Activated CD4-positive, alpha-beta T cell treated with anti-CD3 and anti-CD28 coated beads for 36 hours (primary cell): ENCODE measurements around the gene UBE2I. TPM values are rescaled to one million over a fixed set of nuclear protein-coding genes. Genes with fewer than 3 reads are reported as not detected.

Experiments
- ATAC-seq: fragments of 200-7000 bp; cut with Tn5 transposase; one replicate; pipeline ENCODE4 v1.10.0; 2021; ENCODE audit warnings: mild to moderate bottlenecking, moderate library complexity
- CTCF ChIA-PET: fragments of 350-600 bp; sonication (Branson Sonifier 250); formaldehyde crosslinking; loops from one replicate; lab custom pipeline; 2021; ENCODE audit warnings: antibody characterized with exemption; lab: Charles Lee
- POLR2A ChIA-PET: fragments of 350-600 bp; sonication (Branson Sonifier 250); formaldehyde crosslinking; loops from one replicate; lab custom pipeline; 2021; ENCODE audit warnings: antibody characterized with exemption, inconsistent platforms; lab: Charles Lee
- DNase-seq: peaks from one replicate; pipeline ENCODE4 v3.0.0-alpha.2; 2020
- H3K27ac Mint-ChIP-seq: one replicate; pipeline ENCODE4 v1.8.0; 2021; ENCODE audit warnings: mixed read lengths
- H3K27me3 Mint-ChIP-seq: one replicate; pipeline ENCODE4 v1.8.0; 2021; ENCODE audit warnings: mixed read lengths
- H3K36me3 Mint-ChIP-seq: one replicate; pipeline ENCODE4 v1.8.0; 2021; ENCODE audit warnings: low read depth, mixed read lengths
- H3K4me1 Mint-ChIP-seq: one replicate; pipeline ENCODE4 v1.8.0; 2021; ENCODE audit warnings: mixed read lengths
- H3K4me3 Mint-ChIP-seq: one replicate; pipeline ENCODE4 v1.8.0; 2021; ENCODE audit warnings: mild to moderate bottlenecking, moderate library complexity, mixed read lengths
- H3K9me3 Mint-ChIP-seq: one replicate; pipeline ENCODE4 v1.8.0; 2021; ENCODE audit warnings: low read depth, mixed read lengths
- intact Hi-C, 2 experiments: fragments of 100-400 bp; cut with DNase I in 1 of 2; cut with micrococcal nuclease in 1 of 2; formaldehyde crosslinking; loops; one replicate each; pipeline versions ENCODE4 v1.14.2 to v1.15.1; 2022 to 2024; cut with DNase I, micrococcal nuclease
- total RNA-seq, 2 experiments: library from RNA; stranded (reverse); gene quantifications; one replicate each; pipeline ENCODE4 v1.2.3, GENCODE V29; 2021

UBE2I gene
- total RNA-seq: 100 to 1,000 TPM; 251 to 358 TPM

DNA sequence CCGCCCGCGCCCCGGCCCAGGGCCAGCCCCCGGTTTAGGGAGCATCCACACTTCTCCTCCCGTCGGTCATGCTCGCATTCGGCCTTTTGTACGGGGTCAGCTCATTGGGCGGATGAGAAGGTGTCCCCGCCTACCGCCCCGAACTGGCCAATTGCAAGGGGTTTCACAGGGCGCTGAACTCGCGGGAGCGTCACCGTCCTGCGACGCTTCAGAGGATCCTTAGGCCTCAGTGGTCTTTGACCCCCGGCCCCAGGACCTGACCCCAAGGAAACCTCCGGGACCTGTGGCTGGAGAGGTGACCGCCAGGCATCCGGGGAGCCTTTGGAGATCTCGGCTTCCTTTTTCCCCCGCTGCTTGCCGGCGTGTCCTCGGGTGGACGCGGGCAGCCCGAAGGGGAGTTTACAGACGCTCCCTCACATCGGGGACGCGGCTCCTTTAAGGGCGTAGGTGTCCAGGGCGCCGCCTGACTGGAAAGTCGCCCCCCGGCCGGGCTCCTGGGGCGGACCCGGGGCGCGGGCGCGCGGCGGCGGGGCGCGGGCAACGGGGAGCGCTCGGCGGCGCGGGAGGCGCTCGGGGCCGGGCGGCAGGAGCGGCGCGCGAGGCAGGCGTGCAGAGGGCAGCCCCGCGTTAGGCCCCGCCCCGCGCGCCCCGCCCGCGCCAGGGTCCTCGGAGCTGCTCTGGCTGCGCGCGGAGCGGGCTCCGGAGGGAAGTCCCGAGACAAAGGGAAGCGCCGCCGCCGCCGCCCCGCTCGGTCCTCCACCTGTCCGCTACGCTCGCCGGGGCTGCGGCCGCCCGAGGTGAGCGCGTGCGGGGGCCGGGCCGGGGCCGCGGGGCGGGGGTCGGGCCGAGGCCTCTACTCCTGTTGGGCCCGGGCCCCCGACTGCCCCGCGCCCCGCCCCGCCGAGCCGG lies at the start of gene UBE2I:
UBE2I (plus strand) TSS at position 660 of the 909 bp plus-strand sequence. CDS start 4,395 bp downstream, outside the sequence.
- CTCF ChIA-PET: no interaction called here
- intact Hi-C loops: loop anchor here (1.0 to 10.0 kb wide), 25 partner anchors 34 to 1363 kb away; partner anchors contain the start of genes UQCC4 (in 2 of the 2), CACNA1H (in 1 of the 2), CAPN15 (in 1 of the 2) and CLCN7 (in 1 of the 2)
- H3K36me3 Mint-ChIP-seq: peaks cover 18% of the 10 kb centered on the region
- peak; percentile 98 for DNase-seq
- H3K4me1 Mint-ChIP-seq: peaks cover 47% of the 10 kb centered on the region
- H3K9me3 Mint-ChIP-seq: no peaks in the 10 kb centered on the region
- no peaks in the 10 kb centered on the region for H3K27me3 Mint-ChIP-seq
- ATAC-seq: peak; percentile 67
- H3K4me3 Mint-ChIP-seq: peak within 1 kb of the TSS; percentile 97
- POLR2A ChIA-PET: interaction anchor here (0.6 to 1.6 kb wide), 5 partner anchors 8 to 655 kb away, joined by 3 to 6 read pairs (median 3); partner anchors contain the start of genes RPS2 and UQCC4
- peak within 1 kb of the TSS; percentile 99 for H3K27ac Mint-ChIP-seq

DNA sequence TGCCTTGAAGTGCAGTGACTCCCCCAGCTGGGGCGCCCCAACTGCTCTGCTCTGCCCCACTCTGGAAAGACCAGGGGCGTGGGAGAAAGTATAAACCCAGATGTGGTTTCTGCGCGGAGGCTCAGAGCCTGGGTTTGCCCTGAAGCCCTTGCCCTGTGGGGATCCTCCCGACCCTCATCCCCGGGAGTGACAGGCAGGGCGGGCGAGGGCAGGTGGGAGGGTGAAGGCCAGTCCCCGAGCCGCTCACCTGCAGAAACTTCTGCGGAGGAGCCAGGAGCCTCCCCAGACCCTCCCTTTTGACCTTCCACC lies 49.7 kb upstream of the UBE2I start:
- CTCF ChIA-PET: no interaction called here

DNA sequence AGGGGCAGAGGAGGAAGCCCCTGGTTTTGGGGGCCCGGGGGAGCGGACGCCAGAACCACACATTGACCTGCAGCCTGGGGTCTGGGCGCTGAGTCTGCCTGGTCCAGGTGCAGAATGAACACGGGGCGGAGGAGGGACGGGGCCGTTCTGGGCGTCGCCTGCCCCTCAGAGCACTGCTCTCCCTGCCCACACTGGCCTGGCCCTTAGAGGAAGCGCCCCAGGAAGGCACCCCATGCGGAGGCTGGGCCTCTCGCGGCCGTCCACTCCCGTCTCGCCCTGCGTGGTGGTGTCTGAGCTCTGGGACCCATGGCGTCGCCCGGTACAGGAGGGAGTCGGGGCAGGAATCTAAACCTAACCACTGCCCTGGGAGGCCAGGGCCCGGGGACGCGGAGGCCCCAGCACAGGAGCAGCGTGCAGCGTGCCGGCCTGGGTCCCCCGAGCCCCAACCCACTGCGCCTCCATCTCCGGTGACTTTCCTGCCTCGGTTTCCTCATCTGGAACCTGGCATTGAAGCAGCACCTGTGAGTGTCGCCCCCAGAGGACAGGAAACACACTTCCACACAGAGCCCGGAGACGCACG lies 49.2 kb upstream of the UBE2I start:
- Mint-ChIP-seq H3K36me3 (no peaks in the 10 kb centered on the region), H3K4me1 (peaks cover 5% of the 10 kb centered on the region), H3K9me3 (peaks cover 8% of the 10 kb centered on the region), H3K4me3 (no peak overlapping the region), H3K27ac (no peak overlapping the region), H3K27me3 (peaks cover 19% of the 10 kb centered on the region)
- CTCF ChIA-PET: no interaction called here
- intact Hi-C loops: no loop called here
- DNase-seq: no peak
- no peak for ATAC-seq
- POLR2A ChIA-PET: no interaction called here

More for the DNA sequence above, 49.7 kb upstream of the UBE2I start:
- Mint-ChIP-seq H3K9me3 (peaks cover 6% of the 10 kb centered on the region), H3K27ac (no peak overlapping the region), H3K4me3 (no peak overlapping the region), H3K27me3 (peaks cover 19% of the 10 kb centered on the region), H3K4me1 (peaks cover 5% of the 10 kb centered on the region), H3K36me3 (no peaks in the 10 kb centered on the region)
- DNase-seq (no peak), ATAC-seq (no peak)
- POLR2A ChIA-PET: no interaction called here
- intact Hi-C loops: no loop called here

DNA sequence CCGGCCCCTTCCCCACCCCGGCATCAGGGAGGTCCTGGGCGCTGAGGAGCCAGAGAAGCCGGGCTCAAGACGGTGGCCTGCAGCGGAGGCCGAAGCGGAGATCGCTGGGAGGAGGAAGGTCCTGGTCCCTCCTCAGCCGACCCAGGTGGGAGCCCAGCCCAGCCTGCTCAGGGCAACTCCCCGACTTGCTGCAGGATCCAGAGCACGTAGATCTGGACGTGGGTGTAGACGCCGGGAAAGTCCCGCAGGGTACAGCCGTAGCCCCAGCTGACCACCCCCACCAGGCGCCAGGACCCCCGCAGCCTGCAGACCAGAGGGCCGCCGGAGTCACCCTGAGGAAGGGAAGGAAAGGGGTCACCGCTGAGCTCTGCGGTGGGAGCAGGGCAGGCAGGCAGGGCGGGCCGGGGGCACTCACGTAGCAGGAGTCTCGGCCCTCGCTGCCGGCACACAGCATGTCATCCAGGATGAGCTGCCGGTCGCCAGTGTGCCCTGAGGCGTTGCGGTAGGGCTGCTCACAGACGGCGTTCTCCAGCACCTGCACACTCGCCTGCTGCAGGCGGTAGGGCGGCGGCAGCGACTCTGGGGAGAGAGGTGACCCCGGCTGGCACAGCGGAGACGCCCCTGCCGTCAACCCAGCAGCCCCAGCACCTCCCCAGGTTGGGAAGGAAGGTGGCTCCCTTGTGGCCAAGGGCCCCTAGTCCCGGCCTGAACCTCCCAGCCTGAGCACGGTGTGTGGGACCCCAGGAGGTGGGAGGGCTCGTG lies 48.1 kb upstream of the UBE2I start:
- intact Hi-C loops: no loop called here
- CTCF ChIA-PET: no interaction called here
- DNase-seq: peak; percentile 42
- POLR2A ChIA-PET: no interaction called here
- Mint-ChIP-seq H3K27ac (no peak overlapping the region), H3K27me3 (peaks cover 19% of the 10 kb centered on the region), H3K9me3 (peaks cover 8% of the 10 kb centered on the region), H3K4me3 (no peak overlapping the region), H3K36me3 (no peaks in the 10 kb centered on the region), H3K4me1 (peaks cover 5% of the 10 kb centered on the region)
- ATAC-seq: peak; percentile 51

DNA sequence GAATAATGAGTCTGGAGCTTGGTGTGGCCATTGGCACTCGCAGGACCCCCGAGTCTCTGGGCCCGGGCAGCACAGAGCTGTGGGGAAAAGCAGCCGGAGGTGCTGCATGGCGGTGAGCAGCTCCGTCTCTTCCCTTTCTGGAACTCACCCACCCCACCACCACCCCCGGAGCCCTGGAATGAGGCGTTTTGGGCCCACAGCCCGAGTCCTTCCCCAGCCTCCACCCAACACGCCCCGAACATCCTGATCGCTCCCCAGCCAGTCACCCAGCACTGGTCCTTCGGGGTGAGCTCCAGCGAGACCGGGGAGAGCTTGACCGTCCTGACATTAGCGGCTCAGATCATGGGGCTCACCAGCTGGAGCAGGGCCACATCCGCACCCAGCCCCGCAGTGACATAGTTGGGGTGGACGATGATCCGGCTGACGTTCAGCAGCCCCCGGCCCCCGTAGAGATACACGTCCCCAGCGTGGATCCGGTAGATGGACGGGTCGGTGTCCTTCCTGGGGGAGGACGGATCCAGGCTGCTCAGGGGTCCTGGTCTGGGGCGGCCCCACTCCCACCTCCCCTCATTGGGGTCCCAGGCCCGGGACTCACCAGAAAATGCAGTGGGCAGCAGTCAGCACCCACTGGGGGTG lies 47.1 kb upstream of the UBE2I start:
- H3K36me3 Mint-ChIP-seq: no peaks in the 10 kb centered on the region
- intact Hi-C loops: no loop called here
- peaks cover 8% of the 10 kb centered on the region for H3K9me3 Mint-ChIP-seq
- H3K4me1 Mint-ChIP-seq: peaks cover 5% of the 10 kb centered on the region
- ChIA-PET CTCF (no interaction called here), POLR2A (no interaction called here)
- ATAC-seq: no peak
- DNase-seq: no peak
- H3K4me3 Mint-ChIP-seq: no peak overlapping the region
- H3K27ac Mint-ChIP-seq: no peak overlapping the region
- H3K27me3 Mint-ChIP-seq: peaks cover 16% of the 10 kb centered on the region

DNA sequence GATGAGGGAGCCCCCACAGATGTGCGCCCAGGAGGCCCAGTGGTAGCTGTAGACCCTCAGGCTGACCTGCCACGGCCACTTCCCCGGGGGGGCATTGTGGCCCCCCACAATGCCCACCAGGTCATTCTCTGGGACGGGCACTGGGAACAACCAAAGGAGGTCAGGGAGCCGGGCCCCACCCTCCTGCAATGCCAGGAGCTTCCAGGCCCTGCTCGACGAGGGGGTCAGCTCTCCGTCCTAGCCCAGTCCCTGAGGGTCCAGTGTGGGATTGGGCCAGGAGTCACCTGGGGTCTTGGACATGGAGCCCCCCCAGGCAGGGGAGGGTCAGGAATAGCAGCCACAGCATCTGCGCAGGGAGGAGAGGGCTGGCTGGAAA lies 46.6 kb upstream of the UBE2I start:
- Mint-ChIP-seq H3K4me1 (peaks cover 5% of the 10 kb centered on the region), H3K9me3 (peaks cover 8% of the 10 kb centered on the region), H3K36me3 (no peaks in the 10 kb centered on the region), H3K27ac (no peak overlapping the region), H3K4me3 (no peak overlapping the region), H3K27me3 (peaks cover 16% of the 10 kb centered on the region)
- no peak for ATAC-seq
- CTCF ChIA-PET: no interaction called here
- DNase-seq: no peak
- POLR2A ChIA-PET: no interaction called here
- intact Hi-C loops: no loop called here

DNA sequence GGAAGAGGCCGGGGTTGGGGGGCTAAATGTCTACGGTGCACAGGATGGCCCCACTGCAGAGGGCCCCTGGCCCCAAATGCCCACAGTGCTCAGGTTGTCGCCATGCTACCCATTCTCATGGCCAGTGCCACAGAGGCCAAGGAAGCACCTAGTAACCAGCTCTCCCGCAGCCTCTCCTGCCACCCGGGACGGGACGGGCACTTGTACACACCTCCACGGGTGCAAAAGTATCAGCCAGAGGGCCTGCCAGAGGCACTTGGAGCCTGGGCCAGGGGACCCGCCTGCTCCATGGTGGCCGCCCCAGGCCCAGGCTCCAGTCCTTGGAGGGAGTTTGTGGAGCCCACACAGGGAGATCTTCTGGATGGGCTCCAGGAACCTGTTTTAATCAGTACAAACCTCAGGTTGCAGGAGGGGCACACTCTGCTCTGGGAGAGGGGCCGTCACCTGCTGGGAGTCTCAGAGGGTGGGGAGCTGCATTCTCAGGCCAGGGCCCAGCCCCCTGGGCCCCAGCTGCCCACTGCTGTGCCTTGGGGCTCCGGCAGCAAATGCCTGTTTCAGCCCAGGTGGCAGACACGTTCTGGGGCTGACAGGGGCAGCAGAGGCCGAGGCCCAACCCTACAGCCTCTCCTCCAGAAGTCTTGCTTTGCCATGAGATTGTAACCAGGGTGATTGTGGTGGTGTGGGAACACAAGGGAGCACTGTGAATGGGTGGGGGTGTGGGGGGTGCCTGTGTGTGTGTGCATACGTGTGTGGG lies 45.7 kb upstream of the UBE2I start:
- Mint-ChIP-seq H3K27me3 (peaks cover 16% of the 10 kb centered on the region), H3K4me1 (peaks cover 5% of the 10 kb centered on the region), H3K9me3 (peaks cover 8% of the 10 kb centered on the region), H3K4me3 (no peak overlapping the region), H3K36me3 (no peaks in the 10 kb centered on the region), H3K27ac (no peak overlapping the region)
- POLR2A ChIA-PET: no interaction called here
- CTCF ChIA-PET: interaction anchor here (0.5 kb wide), 1 partner anchor 17 kb away, joined by 4 read pairs; no protein-coding TSS in a partner anchor
- ATAC-seq (no peak), DNase-seq (no peak)
- intact Hi-C loops: no loop called here

DNA sequence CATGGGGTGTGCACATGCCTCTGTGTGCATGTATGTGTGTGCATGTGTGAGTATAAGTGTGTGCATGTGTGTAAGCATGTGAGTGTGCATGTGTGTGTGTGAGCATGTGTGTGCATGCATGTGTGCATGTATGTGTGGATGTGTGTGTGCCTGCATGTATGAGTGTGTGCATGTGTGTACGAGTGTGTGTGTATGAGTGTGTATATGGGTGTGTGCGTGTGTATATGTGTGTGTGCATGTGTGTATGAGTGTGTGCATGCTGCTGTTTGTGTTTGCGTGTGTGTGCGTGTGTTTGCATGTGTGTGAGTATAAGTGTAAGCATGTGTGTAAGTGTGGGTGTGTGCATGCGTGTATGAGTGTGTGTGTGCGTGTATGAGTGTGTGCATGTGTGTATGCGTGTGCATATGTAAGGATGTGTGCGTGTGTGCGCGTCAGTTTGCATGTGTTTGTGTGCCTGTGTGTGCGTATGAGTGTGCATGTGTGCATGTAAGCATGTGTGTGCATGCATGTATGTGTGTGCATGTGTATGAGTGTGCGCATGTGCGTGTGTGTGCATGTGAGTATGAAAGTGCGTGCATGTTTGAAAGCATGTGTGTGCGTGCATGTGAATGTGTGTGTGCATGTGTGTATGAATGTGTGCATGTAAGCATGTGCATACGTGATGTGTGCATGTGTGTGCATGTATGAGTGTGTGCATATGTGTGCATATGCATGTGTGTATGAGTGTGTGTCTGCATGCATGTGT lies 44.9 kb upstream of the UBE2I start:
- no peaks in the 10 kb centered on the region for H3K4me1 Mint-ChIP-seq
- ChIA-PET CTCF (no interaction called here), POLR2A (no interaction called here)
- no peak overlapping the region for H3K4me3 Mint-ChIP-seq
- H3K27me3 Mint-ChIP-seq: peaks cover 11% of the 10 kb centered on the region
- no peak for ATAC-seq
- no peak for DNase-seq
- H3K36me3 Mint-ChIP-seq: no peaks in the 10 kb centered on the region
- peaks cover 8% of the 10 kb centered on the region for H3K9me3 Mint-ChIP-seq
- no peak overlapping the region for H3K27ac Mint-ChIP-seq
- intact Hi-C loops: no loop called here

DNA sequence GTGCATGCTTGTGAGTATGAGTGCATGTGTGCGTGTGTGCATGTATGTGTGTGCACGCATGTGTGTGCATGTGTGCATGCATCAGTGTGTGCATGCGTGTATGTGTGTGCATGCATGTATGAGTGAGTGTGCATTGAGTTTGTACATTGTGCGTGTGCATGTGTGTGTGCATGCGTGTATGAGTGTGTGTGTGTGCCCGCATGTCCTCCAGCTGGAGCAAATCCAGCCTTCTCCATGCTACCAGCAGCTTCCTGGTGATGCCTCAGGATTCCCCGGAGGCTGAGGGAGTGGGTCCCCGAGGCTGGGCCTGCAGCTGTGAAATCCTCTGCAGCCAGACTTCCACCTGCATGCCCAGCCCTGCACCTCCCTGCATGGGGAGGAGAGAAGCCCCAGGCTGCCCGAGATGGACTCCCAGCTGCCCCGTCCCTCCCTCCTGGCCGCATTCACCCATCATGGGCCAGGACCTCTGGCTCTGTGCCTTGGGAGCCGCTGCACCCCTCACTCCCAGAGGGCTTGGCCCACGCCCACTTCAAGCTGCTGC lies 44.3 kb upstream of the UBE2I start:
- peaks cover 8% of the 10 kb centered on the region for H3K9me3 Mint-ChIP-seq
- intact Hi-C loops: no loop called here
- H3K4me3 Mint-ChIP-seq: no peak overlapping the region
- no peak for DNase-seq
- H3K27ac Mint-ChIP-seq: no peak overlapping the region
- no peak for ATAC-seq
- H3K27me3 Mint-ChIP-seq: peaks cover 9% of the 10 kb centered on the region
- POLR2A ChIA-PET: no interaction called here
- no peaks in the 10 kb centered on the region for H3K4me1 Mint-ChIP-seq
- H3K36me3 Mint-ChIP-seq: no peaks in the 10 kb centered on the region
- CTCF ChIA-PET: no interaction called here

DNA sequence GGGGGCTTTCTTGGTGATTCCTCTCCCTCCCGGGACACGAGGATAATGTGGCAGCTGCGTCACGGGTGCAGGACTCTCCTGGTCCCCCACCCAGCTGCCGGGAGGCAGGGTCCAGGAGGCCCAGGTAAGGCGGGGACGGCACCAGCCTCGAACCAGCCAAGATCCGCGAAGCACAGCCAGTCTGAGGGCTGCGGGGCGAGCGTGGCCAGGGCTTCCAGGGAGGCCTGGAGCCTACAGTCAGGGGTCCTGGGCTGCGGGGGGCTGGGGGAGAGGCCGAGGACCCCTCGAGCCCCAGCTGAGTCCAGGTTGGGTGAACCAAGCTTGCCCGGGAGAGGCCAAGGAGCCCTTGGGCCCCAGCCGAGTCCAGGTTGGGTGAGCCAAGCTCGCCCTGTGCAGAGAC lies 43.6 kb upstream of the UBE2I start:
- intact Hi-C loops: no loop called here
- peaks cover 8% of the 10 kb centered on the region for H3K9me3 Mint-ChIP-seq
- no peaks in the 10 kb centered on the region for H3K4me1 Mint-ChIP-seq
- no peak overlapping the region for H3K4me3 Mint-ChIP-seq
- H3K27ac Mint-ChIP-seq: no peak overlapping the region
- ChIA-PET POLR2A (no interaction called here), CTCF (no interaction called here)
- ATAC-seq: no peak
- DNase-seq: no peak
- H3K27me3 Mint-ChIP-seq: peaks cover 4% of the 10 kb centered on the region
- no peaks in the 10 kb centered on the region for H3K36me3 Mint-ChIP-seq
